Neuronal stem cell (in vitro differentiated cells): ENCODE data around the gene SYNDIG1.
A peak's percentile ranks its signal among the peaks of the same experiment; 100 is the strongest.

ENCODE experiments used
- DNase-seq: peaks from one replicate; pipeline ENCODE4 v3.0.0-alpha.2; 2013; ENCODE audit warnings: low spot score
- H2AFZ ChIP-seq: one replicate; pipeline ENCODE4 v1.6.1; 2013; ENCODE audit warnings: mild to moderate bottlenecking, low read length, inconsistent platforms
- H2AK5ac ChIP-seq: 2 replicates; pipeline ENCODE4 v1.6.1; 2013; ENCODE audit warnings: low read depth, mild to moderate bottlenecking, inconsistent platforms, low read length, moderate library complexity, mixed read lengths
- H2BK120ac ChIP-seq: 2 replicates; pipeline ENCODE4 v1.6.1; 2013; ENCODE audit warnings: low read depth, mild to moderate bottlenecking, inconsistent platforms, low read length, moderate library complexity, mixed read lengths
- H2BK12ac ChIP-seq: one replicate; pipeline ENCODE4 v1.6.1; 2013; ENCODE audit warnings: low read length, inconsistent platforms
- H2BK15ac ChIP-seq: 2 replicates; pipeline ENCODE4 v1.6.1; 2013; ENCODE audit warnings: mild to moderate bottlenecking, low read length, inconsistent platforms, mixed read lengths
- H2BK5ac ChIP-seq: one replicate; pipeline ENCODE4 v1.6.1; 2013; ENCODE audit warnings: inconsistent platforms, mild to moderate bottlenecking, low read length, moderate library complexity
- H3K14ac ChIP-seq: one replicate; pipeline ENCODE4 v1.6.1; 2013; ENCODE audit warnings: low read length, inconsistent platforms
- H3K18ac ChIP-seq: 2 replicates; pipeline ENCODE4 v1.6.1; 2013; ENCODE audit warnings: low read length, inconsistent platforms
- H3K23ac ChIP-seq: 2 replicates; pipeline ENCODE4 v1.6.1; 2013; ENCODE audit warnings: low read depth, mild to moderate bottlenecking, mixed read lengths, low read length, inconsistent platforms; ENCODE audit not compliant: poor library complexity
- H3K27ac ChIP-seq: replicated peaks from 3 replicates; pipeline ENCODE4 v1.5.1; 2013; ENCODE audit warnings: low read length, inconsistent platforms
- H3K27me3 ChIP-seq, 3 experiments: 2 replicates each; pipeline ENCODE4 v1.6.1; 2013; ENCODE audit warnings: low read length in 3 of 3, mild to moderate bottlenecking in 2 of 3, inconsistent platforms in 1 of 3, low read depth in 1 of 3, mixed read lengths in 1 of 3, moderate library complexity in 1 of 3; ENCODE audit not compliant: control insufficient read depth in 3 of 3, insufficient read depth in 3 of 3
- H3K36me3 ChIP-seq, 2 donors: replicated peaks in 1 of 2; 2 replicates each; pipeline ENCODE4 v1.6.1; 2013; ENCODE audit warnings: low read length in 2 of 2; ENCODE audit not compliant: control insufficient read depth in 2 of 2, insufficient read depth in 2 of 2
- H3K4ac ChIP-seq: 2 replicates; pipeline ENCODE4 v1.6.1; 2013; ENCODE audit warnings: inconsistent platforms, mild to moderate bottlenecking, low read length, moderate library complexity
- H3K4me1 ChIP-seq, 2 donors: 1 replicate in 1 of 2; 2 replicates in 1 of 2; pipeline ENCODE4 v1.6.1; 2013; ENCODE audit warnings: low read length in 2 of 2, low read depth in 1 of 2; ENCODE audit not compliant: control insufficient read depth in 2 of 2, insufficient read depth in 1 of 2
- H3K4me2 ChIP-seq: one replicate; pipeline ENCODE4 v1.6.1; 2013; ENCODE audit warnings: mild to moderate bottlenecking, low read length, inconsistent platforms; ENCODE audit not compliant: insufficient read depth, poor library complexity, severe bottlenecking
- H3K4me3 ChIP-seq, 2 donors: 2 replicates each; pipeline ENCODE4 v1.5.1; 2013; ENCODE audit warnings: low read length in 2 of 2, mild to moderate bottlenecking in 2 of 2, inconsistent platforms in 1 of 2, moderate library complexity in 1 of 2
- H3K79me1 ChIP-seq: one replicate; pipeline ENCODE4 v1.6.1; 2013; ENCODE audit warnings: low read depth, mild to moderate bottlenecking, inconsistent platforms, low read length, moderate library complexity
- H3K9ac ChIP-seq: one replicate; pipeline ENCODE4 v1.6.1; 2013; ENCODE audit warnings: mild to moderate bottlenecking, low read depth, low read length, inconsistent platforms; ENCODE audit not compliant: poor library complexity
- H3K9me3 ChIP-seq, 2 donors: replicated peaks in 1 of 2; 2 replicates each; pipeline versions ENCODE3 to v1.6.1; 2013; ENCODE audit warnings: low read length in 2 of 2, mild to moderate bottlenecking in 2 of 2, inconsistent platforms in 1 of 2, low read depth in 1 of 2, mixed read lengths in 1 of 2, moderate library complexity in 1 of 2; ENCODE audit not compliant: control insufficient read depth in 2 of 2, insufficient read depth in 1 of 2
- H4K8ac ChIP-seq: one replicate; pipeline ENCODE4 v1.6.1; 2013; ENCODE audit warnings: low read depth, mild to moderate bottlenecking, inconsistent platforms, low read length, moderate library complexity
- H4K91ac ChIP-seq: one replicate; pipeline ENCODE4 v1.6.1; 2013; ENCODE audit warnings: low read length, low read depth, mild to moderate bottlenecking, inconsistent platforms; ENCODE audit not compliant: poor library complexity
- WGBS, 2 donors: extraction: QIAGEN DNeasy Blood & Tissue Kit; methylation state at CpG; one replicate each; pipeline ENCODE4 v1.1.7; 2013; ENCODE audit warnings: missing lambda C conversion rate in 2 of 2, mixed read lengths in 1 of 2; ENCODE audit not compliant: insufficient read length in 2 of 2, insufficient replicate concordance in 1 of 2; ENCODE audit errors: extremely low coverage in 2 of 2; 5-methylcytosine and 5-hydroxymethylcytosine counted together

The SYNDIG1 gene

DNA sequence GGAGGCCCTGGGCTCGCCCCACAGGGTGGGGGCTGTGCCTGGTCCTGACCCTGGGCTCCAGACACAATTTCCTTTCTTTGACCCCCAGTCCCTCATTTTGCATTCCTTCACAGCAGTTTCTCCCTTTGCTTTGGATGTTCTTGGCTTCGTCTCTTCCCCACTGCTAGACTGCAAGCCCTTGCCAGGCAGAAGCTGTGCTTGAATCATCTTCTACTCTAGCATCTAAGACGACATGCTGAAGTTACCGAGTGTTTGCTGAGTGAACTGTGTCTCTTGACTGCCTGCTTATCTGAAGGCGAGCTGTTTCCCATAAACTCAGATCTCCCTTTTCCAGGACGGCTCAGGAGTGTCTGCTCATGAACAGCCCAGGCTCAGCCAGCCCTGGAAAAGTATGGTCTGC lies 14.3 kb upstream of the SYNDIG1 start:
- Histone ChIP-seq H3K9me3 (no peaks in the 10 kb centered on the region), H4K8ac (no peak overlapping the region), H3K23ac (no peak overlapping the region), H2BK15ac (no peak overlapping the region), H3K27ac (no peak overlapping the region), H3K4ac (no peak overlapping the region), H2BK5ac (no peak overlapping the region), H2AFZ (no peak overlapping the region), H3K14ac (no peak overlapping the region), H3K4me3 (no peak overlapping the region), H3K9ac (no peak overlapping the region), H2BK120ac (no peak overlapping the region), H3K18ac (no peak overlapping the region), H2AK5ac (no peak overlapping the region), H3K36me3 (no peaks in the 10 kb centered on the region), H3K27me3 (no peaks in the 10 kb centered on the region), H2BK12ac (no peak overlapping the region), H3K4me1 (peaks cover 0 to 19% of the 10 kb centered on the region in 2 donors), H3K4me2 (no peak overlapping the region), H4K91ac (no peak overlapping the region), H3K79me1 (no peaks in the 10 kb centered on the region)
- DNase-seq = no peak
- no CpG with 5 or more reads among the region's 6 CpGs for WGBS, 2 donors

DNA sequence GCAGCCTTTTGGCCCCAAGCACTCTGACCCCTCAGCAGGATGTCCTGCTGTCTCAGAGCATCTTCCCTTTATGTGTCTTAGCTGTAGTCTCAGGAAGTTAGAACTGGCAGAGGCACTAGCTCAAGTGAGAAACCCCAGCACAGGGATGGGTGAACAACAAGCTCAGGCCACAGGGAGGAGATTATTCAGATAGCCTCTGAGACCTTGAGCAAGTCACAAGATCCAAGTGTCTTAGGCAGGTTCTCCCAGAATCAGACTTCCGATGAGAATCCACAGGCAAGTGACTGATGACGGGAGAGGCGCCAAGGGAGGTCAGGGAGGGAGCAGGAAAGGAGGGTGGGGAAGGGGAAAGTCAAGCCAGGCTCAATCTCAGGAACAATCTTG lies 13.0 kb upstream of the SYNDIG1 start:
- peaks cover 0 to 18% of the 10 kb centered on the region in 2 donors for H3K4me1 ChIP-seq
- no peaks in the 10 kb centered on the region for H3K9me3 ChIP-seq
- no peak overlapping the region for H2BK12ac ChIP-seq
- H3K4me3 ChIP-seq = no peak overlapping the region
- no peak for DNase-seq
- no peak overlapping the region for H3K27ac ChIP-seq
- H3K23ac ChIP-seq = no peak overlapping the region
- no peaks in the 10 kb centered on the region for H3K36me3 ChIP-seq
- H3K4ac ChIP-seq = no peak overlapping the region
- no peaks in the 10 kb centered on the region for H3K27me3 ChIP-seq
- H3K9ac ChIP-seq = no peak overlapping the region
- no peak overlapping the region for H2AFZ ChIP-seq
- no peak overlapping the region for H4K91ac ChIP-seq
- H3K79me1 ChIP-seq = no peaks in the 10 kb centered on the region
- no peak overlapping the region for H4K8ac ChIP-seq
- no peak overlapping the region for H3K4me2 ChIP-seq
- no peak overlapping the region for H2BK120ac ChIP-seq
- no CpG with 5 or more reads among the region's 3 CpGs for WGBS, 2 donors
- H3K18ac ChIP-seq = no peak overlapping the region
- peak overlapping the region; percentile 3 for H2AK5ac ChIP-seq
- H2BK5ac ChIP-seq = no peak overlapping the region
- no peak overlapping the region for H2BK15ac ChIP-seq
- H3K14ac ChIP-seq = no peak overlapping the region

DNA sequence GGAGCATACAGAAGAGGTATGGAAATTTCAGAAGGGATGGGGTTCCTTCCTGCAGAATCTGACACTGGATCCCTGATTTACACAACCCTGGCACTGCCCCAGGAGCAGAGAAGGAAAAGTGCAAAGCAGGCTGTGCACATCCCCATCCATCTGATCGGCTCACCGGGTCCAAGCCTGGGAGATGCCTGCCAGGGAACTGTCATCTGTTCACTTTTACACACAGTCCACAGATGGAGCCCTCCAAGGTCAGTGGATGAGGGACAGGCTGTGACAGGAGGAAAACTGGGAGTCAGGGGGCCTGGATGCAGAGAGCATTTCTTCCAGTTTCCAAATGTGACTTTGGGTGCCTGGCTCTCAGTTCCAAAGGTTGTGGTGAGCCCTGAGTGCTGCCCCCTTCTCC lies 11.0 kb upstream of the SYNDIG1 start:
- peak overlapping the region; percentile 64 for H2AK5ac ChIP-seq
- no CpG with 5 or more reads among the region's 2 CpGs for WGBS, 2 donors
- H2AFZ ChIP-seq = no peak overlapping the region

DNA sequence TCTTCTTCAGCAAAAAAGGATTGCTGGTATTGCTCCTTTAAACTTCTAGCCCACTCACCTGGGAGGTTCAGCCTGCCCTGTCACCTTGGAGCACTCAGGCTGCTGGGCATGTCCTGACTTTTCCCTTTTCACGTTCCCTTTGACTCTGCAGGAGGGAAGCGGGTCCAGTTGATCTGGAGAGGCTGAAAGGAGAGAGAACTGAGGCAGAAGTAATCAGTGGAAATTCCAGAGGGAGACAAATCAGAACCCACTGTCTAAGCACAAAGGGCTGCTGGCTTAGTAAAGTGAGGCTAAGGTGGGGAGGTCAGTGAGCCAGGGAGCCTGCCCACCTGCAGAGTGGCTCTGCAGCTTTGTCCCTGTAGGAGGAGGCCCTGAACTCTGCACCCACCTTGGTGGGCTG lies 9.7 kb upstream of the SYNDIG1 start:
- Histone ChIP-seq H3K23ac (no peak overlapping the region), H3K14ac (no peak overlapping the region), H3K4me2 (no peak overlapping the region), H3K36me3 (no peaks in the 10 kb centered on the region), H2BK12ac (peak overlapping the region; percentile 69), H4K8ac (peak overlapping the region; percentile 21), H3K4me3 (no peak overlapping the region), H2AFZ (no peak overlapping the region), H2BK120ac (no peak overlapping the region), H3K27ac (peak overlapping the region; percentile 12), H2BK15ac (no peak overlapping the region), H2BK5ac (no peak overlapping the region), H2AK5ac (no peak overlapping the region), H3K79me1 (no peaks in the 10 kb centered on the region), H3K18ac (peak overlapping the region; percentile 86), H4K91ac (no peak overlapping the region), H3K9me3 (no peaks in the 10 kb centered on the region), H3K4ac (no peak overlapping the region), H3K27me3 (no peaks in the 10 kb centered on the region), H3K9ac (peak overlapping the region; percentile 16), H3K4me1 (peaks cover 0 to 32% of the 10 kb centered on the region in 2 donors)
- no peak for DNase-seq
- no CpG with 5 or more reads among the region's 2 CpGs for WGBS, 2 donors

More for the DNA sequence above, 11.0 kb upstream of the SYNDIG1 start:
- Histone ChIP-seq H3K36me3 (no peaks in the 10 kb centered on the region), H3K23ac (no peak overlapping the region), H3K14ac (no peak overlapping the region), H3K4ac (no peak overlapping the region), H3K27ac (no peak overlapping the region), H3K9me3 (no peaks in the 10 kb centered on the region), H3K18ac (peak overlapping the region; percentile 45), H2BK120ac (no peak overlapping the region), H3K9ac (no peak overlapping the region), H4K91ac (no peak overlapping the region), H3K4me2 (no peak overlapping the region), H3K4me3 (no peak overlapping the region), H2BK5ac (no peak overlapping the region), H4K8ac (no peak overlapping the region), H3K79me1 (no peaks in the 10 kb centered on the region), H3K4me1 (peaks cover 0 to 27% of the 10 kb centered on the region in 2 donors), H2BK12ac (peak overlapping the region; percentile 73), H3K27me3 (no peaks in the 10 kb centered on the region), H2BK15ac (no peak overlapping the region)
- DNase-seq = no peak
